ENCODE data around the gene EVX2.

Gene EVX2

GRCh38 chr2:176106581-176107539 lies 23.1 kb upstream of the EVX2 start, which contains the start of gene HOXD11:
Gene HOXD11 (plus strand): TSS chr2:176107280. CDS start chr2:176107356, 76 bp downstream.
- no peak for DNase-seq

DNA sequence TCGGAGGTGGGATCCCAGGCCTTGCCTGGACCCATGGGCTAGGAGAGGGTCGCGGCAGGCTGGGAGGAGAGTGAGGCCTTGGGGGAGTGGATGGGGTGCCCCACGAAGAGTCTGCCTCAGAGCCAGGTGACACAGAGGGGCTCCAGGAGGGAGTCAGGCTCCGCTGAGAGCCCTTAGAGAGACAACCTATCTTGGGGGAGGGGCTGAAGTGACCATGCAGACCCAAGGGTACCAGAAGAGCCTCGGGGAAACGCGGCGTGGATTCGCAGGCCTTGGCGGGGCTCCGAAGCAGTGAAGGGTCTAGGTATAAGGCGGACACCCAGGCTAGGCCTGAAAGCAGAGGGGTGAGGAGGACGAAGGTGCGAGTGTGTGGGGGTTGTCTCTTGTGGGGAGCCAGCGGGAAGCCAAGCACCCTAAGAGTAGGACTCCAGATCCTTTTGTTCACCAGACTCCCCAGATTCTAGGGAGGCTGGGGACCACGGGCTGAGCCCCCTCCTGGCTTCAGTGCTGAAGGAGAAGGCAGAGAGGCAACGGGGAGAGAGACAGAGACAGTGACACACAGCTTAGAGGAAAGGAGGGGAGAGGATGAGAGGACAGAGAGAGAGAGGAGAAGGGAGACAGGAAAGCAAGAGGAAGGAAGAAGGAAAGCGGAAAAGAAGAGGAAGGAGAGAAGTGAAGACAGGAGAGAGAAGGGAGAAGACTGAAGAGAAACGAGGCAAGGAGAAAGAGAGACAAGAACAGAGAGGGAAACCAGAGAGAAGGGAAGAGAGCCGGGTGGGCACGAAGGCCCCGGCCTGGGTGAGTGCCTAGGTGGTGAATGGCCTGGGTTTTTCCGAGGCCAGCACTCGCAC lies 22.2 kb upstream of the EVX2 start:
- DNase-seq, result no peak

DNA sequence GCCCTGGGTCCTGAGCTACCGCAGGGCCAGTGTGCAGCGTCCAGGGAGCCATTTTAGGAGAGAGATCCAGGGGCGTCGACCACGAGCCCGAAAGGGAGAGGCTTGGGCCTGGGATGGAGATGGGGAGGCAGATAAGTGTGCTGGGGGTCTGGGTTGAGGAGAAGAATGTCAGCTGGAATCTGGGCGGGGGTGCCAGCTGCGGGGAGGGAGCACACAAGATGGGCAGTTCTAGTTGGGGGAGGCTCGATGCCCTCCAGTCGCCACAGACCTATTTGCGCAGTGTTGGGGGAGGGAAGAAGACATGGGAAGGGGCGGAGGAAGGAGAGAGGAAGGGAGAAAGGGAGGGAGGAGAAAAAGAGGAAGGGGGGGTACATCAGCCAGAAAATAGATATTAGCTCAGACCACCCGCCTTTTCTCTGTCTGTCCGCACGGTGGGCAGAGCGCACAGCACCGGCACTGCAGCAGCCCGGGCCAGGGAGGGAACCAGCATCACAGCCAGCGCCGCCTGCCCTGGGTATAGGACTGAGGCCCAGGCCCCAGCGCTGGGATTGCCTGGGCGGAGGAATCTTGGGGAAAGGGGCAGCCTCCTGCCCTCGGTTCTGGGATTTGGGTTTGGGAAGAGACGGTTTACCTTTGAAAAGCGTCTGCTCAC lies 21.4 kb upstream of the EVX2 start:
- no peak for DNase-seq

DNA sequence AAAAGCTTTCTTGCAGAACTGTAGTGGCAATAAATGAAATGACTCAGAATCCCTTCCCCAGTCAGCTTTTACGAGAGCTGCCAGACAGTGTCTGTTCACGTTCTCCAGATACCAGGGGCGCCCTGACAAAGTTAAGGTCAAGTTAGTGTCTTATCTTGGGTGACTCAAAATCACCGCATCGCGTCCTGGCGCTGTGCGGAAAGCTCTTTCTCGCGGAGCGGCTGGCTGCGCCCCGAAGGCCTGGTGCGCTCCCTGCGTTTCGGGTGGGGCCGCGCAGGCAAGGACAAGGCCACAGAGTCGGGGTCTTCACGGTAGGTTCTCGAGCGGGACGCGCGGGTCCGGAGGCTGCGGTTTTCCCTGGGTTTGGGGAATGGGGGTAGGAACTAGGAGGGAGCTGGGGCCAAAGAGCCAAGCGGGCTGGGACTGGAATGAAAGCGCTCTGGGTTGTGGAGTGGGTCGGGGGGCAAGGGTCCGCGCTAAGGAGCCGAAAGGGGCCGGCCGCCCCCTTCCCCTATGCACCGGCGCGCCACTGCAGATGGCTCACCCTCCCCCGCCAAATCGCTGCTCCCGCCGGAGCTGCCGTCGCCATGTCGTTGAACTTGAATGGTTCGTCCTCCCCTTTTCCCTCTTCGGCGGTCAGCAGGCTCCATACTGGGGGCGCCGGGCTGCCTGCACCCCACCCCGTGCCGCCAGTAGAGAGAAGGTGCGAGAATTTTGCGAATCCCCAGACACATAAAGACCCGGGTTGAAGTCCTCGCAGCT lies 20.7 kb upstream of the EVX2 start:
- DNase-seq, result no peak

DNA sequence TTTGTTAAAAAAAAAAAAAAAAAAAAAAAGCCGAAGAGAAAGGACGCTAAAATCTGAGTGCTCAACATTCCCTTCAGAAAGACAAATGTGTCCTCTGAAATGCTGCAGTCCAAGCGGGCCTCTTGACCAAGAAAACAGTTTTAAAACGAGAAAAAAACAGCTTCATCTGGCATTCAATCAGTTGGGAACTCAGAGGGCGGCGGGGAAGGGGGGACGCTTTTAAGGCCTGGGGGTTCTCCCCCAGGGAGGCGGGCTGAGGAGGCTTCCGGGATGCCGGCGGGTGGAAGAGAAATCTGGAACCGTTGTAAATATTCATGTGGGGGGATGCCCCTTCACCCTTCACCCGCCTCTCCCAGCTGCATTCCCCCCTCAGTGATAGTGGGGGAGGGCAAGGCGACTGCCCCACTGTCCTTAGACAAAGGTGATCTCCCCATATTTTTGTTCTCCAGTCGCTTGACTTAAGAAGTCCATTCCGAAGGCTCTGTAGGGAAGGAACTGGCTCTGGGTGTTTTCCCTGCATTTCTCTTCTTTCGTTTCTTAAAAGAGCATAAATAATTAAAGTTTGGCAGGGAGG lies 20.1 kb upstream of the EVX2 start:
- DNase-seq, result no peak

- no peak for DNase-seq
Measured at GRCh38 chr2:176103194-176103593, 19.4 kb upstream of the EVX2 start.

DNA sequence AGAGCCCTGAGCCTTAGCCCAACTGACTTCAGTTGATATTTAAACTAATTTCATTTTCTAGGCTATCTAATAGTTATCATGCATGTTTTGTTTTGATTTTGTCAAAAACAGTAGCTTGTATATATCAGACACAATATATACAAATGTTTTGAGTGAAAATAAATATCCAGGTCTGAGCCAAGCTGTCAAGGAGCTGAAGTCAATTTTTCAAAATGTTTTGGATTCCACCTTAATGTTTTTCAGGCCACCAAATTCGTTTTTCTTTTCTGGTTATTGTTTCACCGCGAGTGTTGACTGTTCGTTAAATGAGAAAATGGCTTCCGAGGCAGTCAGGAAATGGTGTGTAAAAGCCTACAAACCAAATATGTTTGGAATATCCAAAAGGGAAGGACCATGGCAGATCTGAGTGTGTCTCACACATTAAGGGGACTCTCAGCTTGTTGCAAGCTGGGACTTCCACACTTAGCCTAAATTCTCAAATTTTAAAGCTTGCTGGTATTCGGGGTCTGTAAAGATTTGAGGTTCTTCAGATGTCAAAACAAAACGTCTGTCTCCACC lies 18.6 kb upstream of the EVX2 start:
- DNase-seq, result no peak

DNA sequence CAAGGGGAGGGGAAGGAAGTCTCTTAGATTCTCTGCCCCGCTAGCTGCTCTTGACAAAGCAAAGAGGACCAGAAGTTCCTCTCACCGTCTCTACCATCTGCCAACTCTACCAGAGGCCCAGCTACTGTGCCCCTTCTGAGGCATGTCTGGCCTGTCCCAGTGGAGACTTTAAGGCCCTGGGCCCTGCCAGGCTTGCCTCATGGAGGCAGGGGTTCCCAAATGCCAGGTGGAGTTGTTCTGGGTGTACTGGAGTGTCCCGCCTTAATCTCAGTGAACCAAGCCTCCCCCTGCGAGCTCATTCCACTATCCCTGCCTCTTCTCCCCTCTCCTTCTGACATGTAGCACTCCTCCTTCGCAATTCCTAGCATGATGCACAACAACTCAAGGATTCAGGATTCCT lies 18.1 kb upstream of the EVX2 start:
- no peak for DNase-seq

- no peak for DNase-seq
Measured at GRCh38 chr2:176101216-176101830, 17.6 kb upstream of the EVX2 start.

GRCh38 chr2:176100547-176101140 lies 16.9 kb upstream of the EVX2 start:
- no peak for DNase-seq

DNA sequence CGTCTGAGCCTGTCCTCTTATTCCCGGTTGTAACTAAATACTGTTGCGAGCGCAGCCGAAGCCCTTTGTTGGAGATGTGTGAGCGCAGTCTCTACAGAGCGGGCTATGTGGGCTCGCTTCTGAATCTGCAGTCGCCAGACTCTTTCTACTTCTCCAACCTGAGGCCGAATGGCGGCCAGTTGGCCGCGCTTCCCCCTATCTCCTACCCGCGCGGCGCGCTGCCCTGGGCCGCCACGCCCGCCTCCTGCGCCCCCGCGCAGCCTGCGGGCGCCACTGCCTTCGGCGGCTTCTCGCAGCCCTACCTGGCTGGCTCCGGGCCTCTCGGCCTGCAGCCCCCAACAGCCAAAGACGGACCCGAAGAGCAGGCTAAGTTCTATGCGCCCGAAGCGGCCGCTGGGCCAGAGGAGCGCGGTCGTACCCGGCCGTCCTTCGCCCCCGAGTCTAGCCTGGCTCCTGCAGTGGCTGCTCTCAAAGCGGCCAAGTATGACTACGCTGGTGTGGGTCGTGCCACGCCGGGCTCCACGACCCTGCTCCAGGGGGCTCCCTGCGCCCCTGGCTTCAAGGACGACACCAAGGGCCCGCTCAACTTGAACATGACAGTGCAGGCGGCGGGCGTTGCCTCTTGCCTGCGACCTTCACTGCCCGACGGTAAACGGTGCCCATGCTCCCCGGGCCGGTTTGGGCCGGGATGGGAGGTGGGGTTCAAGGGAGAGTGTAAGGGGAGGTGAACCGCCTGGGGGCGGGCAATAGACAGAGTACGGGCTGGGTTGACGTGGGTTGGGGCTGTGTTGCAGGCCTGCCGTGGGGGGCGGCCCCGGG lies 16.2 kb upstream of the EVX2 start, which contains the start of gene HOXD12:
HOXD12 (plus strand) TSS at position 68 of the 819 bp plus-strand sequence; CDS start at position 75, 7 bp downstream.
- no peak for DNase-seq

DNA sequence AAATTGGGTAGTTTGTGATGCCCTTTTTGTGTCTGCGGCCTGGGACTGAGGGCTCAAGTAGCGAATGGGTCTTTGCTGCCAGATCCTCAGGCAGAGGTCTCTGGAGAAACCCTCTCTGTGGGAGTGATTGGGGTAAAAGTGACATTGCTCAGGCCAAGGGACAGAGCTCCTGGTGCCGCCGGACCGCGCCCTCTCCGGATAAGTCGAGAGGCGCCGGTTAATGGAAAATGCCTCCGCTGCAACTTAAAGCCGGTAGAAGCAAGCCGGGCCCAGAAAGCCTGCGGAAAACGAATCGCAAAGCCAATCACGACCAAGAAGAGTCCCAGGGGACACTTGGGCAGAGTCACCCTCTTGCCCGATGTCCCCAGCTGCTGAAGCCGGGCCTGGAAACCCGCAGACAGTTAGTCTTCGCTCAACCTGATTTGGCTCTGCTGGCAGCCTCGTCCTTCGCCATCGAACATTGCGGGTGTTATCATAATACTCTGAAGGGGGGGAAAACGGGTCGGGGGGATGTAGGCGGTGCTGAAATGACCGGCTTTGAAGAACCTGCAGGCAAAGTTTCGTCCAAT lies 15.5 kb upstream of the EVX2 start:
- DNase-seq, result no peak

- DNase-seq, result no peak
Measured at GRCh38 chr2:176098366-176099158, 14.8 kb upstream of the EVX2 start.

DNA sequence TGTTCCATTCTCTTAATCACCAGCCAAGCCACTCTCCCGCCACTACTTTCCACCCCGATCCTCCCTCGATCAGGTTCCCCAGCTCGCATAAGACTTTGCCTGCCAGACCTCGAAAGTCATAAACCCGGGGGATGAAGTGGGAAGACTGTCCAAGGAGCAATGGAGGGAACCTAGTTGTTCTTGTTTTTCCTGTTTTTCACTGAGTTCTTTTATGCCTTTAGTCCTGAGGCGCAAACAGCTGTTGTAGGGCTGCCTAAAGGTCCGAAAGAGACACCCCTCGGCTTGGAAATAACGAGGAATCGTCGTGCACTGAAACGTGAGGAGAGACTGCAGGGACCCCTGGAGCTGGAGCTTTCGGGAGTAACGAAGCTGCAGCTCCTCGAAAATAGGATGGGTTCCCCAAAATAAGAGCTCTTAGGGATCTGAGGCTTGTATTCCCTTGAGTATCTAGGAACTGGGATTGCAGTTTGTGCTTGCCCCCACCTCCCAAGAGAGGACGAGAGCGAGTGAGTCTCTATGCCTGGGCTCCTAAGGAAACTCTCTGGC lies 14.1 kb upstream of the EVX2 start:
- DNase-seq, result no peak

DNA sequence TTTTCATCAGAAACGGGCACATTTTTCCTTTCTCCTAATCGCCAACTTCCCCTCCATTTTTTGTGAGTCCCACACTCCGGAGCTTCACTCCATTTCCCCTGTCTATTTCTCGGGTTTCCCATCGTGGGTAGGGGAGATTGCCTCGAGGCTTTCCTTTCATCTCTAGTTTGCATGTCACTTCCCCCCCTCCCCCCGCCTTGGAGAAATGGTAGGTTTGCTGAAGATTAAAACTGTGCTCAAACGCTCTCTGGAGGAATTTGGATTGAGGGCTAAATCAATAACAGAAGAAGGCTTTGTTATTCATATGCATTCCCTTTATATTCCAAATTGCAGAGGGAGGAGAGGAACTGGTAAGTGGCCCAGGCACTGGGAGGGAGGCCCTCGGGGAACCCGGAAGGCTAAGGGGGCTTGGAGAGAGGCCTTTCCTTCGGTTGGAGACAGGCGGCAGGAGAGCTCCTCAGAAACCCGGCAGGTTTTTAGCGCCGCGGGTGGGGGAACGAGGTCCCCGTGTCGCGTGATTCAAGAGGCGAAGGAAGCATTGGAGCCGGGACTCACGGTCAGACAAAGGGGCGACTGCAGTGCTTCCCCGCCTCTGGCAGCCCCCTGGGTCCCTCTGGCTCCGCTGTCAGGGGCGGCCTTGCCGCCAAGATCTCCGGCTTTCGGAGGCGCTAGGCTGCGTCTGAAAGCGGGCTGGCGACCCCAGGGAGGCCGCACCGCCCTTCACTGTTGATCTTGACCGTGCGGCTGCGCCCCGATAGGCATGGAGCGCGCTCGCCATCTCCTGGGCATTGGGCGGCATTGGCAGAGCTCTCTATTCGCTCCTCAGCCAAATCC lies 13.4 kb upstream of the EVX2 start:
- DNase-seq, result peak; percentile 94

- DNase-seq, result peak; percentile 93
Measured at GRCh38 chr2:176096243-176096985, 12.7 kb upstream of the EVX2 start.
